HCT116 (cell line): Measurements from ENCODE around the gene GAD2. TPM values are rescaled to one million over a fixed set of nuclear protein-coding genes. Genes with fewer than 3 reads are reported as not detected.

Source experiments
- ATAC-seq: fragments of 200-7000 bp; cut with Tn5 transposase; 2 replicates; pipeline ENCODE4 v1.9.1; 2020; ENCODE audit warnings: mild to moderate bottlenecking, moderate library complexity
- BruUV-seq: library from RNA; stranded (reverse); fragments of 400-500 nt; replicated peaks from 2 replicates; lab custom pipeline; 2021; lab: Mats Ljungman, UMichigan
- CTCF ChIA-PET: fragments of 300-600 bp; sonication (Branson Sonifier 250); formaldehyde crosslinking; loops from one replicate; lab custom pipeline; 2021; ENCODE audit warnings: antibody characterized with exemption; lab: Charles Lee
- POLR2A ChIA-PET: fragments of 300-600, 350-600 bp; sonication (Branson Sonifier 250); formaldehyde crosslinking; loops from one replicate; lab custom pipeline; 2021; ENCODE audit warnings: antibody characterized with exemption; lab: Charles Lee
- RAD21 ChIA-PET, 2 experiments: fragments of 300-600 bp; sonication (Branson Sonifier 250); formaldehyde crosslinking; loops; one replicate each; lab custom pipeline; 2023; ENCODE audit warnings: low total read pairs in 2 of 2; ENCODE audit not compliant: uncharacterized antibody in 2 of 2, unreplicated experiment in 2 of 2, low non-redundant PET in 1 of 2; lab: Charles Lee
- DNase-seq: peaks from one replicate; pipeline ENCODE4 v3.0.0-alpha.2; 2010; ENCODE audit warnings: low read depth, low spot score
- H2AFZ ChIP-seq: fragments of 200-600 bp; shearing (Covaris generic), sonication (generic); 2 replicates; pipeline ENCODE4 v1.6.1; 2017; ENCODE audit warnings: low read depth, mixed run types, mixed read lengths, antibody characterized with exemption, low read length; ENCODE audit not compliant: poor library complexity, severe bottlenecking
- H3K27ac ChIP-seq: 2 replicates; pipeline ENCODE4 v1.5.1; 2012; ENCODE audit warnings: low read depth, low read length
- H3K27me3 ChIP-seq: fragments of 200-600 bp; sonication (generic); 2 replicates; pipeline ENCODE4 v1.6.1; 2016; ENCODE audit warnings: mixed run types, low read length, mixed read lengths; ENCODE audit not compliant: insufficient read depth
- H3K36me3 ChIP-seq, 2 experiments: fragments of 200-500 bp in 1 of 2; fragments of 200-600 bp in 1 of 2; sonication (Bioruptor generic) in 1 of 2; sonication (generic) in 1 of 2; 2 replicates each; pipeline versions ENCODE4 v1.5.1 to v1.6.1; 2014 to 2016; ENCODE audit warnings: low read length in 2 of 2, inconsistent platforms in 1 of 2, mixed read lengths in 1 of 2, mixed run types in 1 of 2; ENCODE audit not compliant: insufficient read depth in 2 of 2, control insufficient read depth in 1 of 2
- H3K4me1 ChIP-seq, 2 experiments: fragments of 200-600 bp in 1 of 2; sonication (generic) in 1 of 2; 2 replicates each; pipeline versions ENCODE4 v1.5.1 to v1.6.1; 2012 to 2017; ENCODE audit warnings: low read length in 2 of 2, inconsistent platforms in 1 of 2, mild to moderate bottlenecking in 1 of 2, mixed read lengths in 1 of 2, mixed run types in 1 of 2, moderate library complexity in 1 of 2; ENCODE audit not compliant: insufficient read depth in 2 of 2, control insufficient read depth in 1 of 2
- H3K4me2 ChIP-seq: fragments of 200-600 bp; sonication (generic); 2 replicates; pipeline ENCODE4 v1.6.1; 2017; ENCODE audit warnings: mixed run types, low read length, mixed read lengths
- H3K4me3 ChIP-seq, 2 experiments: fragments of 200-600 bp in 1 of 2; sonication (generic) in 1 of 2; replicated peaks in 1 of 2; 2 replicates each; pipeline ENCODE4 v1.5.1; 2011 to 2016; ENCODE audit warnings: low read length in 2 of 2, control low read depth in 1 of 2, low read depth in 1 of 2, mild to moderate bottlenecking in 1 of 2, mixed read lengths in 1 of 2, mixed run types in 1 of 2
- H3K79me2 ChIP-seq: fragments of 200-600 bp; sonication (generic); 2 replicates; pipeline ENCODE4 v1.6.1; 2017; ENCODE audit warnings: mild to moderate bottlenecking, mixed run types, low read length, moderate library complexity, mixed read lengths; ENCODE audit not compliant: insufficient read depth
- H3K9ac ChIP-seq: fragments of 200-600 bp; sonication (generic); 2 replicates; pipeline ENCODE4 v1.6.1; 2016; ENCODE audit warnings: low read length, mixed read lengths
- H3K9me2 ChIP-seq: fragments of 200-600 bp; sonication (generic), shearing (Covaris generic); 2 replicates; pipeline ENCODE4 v1.6.1; 2017; ENCODE audit warnings: mixed run types, mild to moderate bottlenecking, moderate library complexity; ENCODE audit not compliant: insufficient read depth
- H3K9me3 ChIP-seq, 2 experiments: fragments of 200-500 bp in 1 of 2; fragments of 200-600 bp in 1 of 2; sonication (Bioruptor generic) in 1 of 2; sonication (generic) in 1 of 2; 2 replicates each; pipeline ENCODE4 v1.6.1; 2014 to 2017; ENCODE audit warnings: low read length in 2 of 2, mixed read lengths in 2 of 2, inconsistent platforms in 1 of 2, low read depth in 1 of 2, mild to moderate bottlenecking in 1 of 2, mixed run types in 1 of 2, moderate library complexity in 1 of 2; ENCODE audit not compliant: control insufficient read depth in 1 of 2, insufficient read depth in 1 of 2
- H4K20me1 ChIP-seq: fragments of 200-600 bp; sonication (generic), shearing (Covaris generic); 2 replicates; pipeline ENCODE4 v1.6.1; 2017; ENCODE audit warnings: mixed run types, mild to moderate bottlenecking, moderate library complexity; ENCODE audit not compliant: insufficient read depth
- EGR1 ChIP-seq: IDR thresholded peaks from 2 replicates; pipeline ENCODE4 v1.6.1; 2012; ENCODE audit warnings: low read depth
- POLR2A ChIP-seq: IDR thresholded peaks from 2 replicates; pipeline ENCODE4 v1.7.0; 2011; ENCODE audit warnings: borderline replicate concordance; ENCODE audit not compliant: insufficient read depth, insufficient read length; ENCODE audit errors: extremely low read depth
- POLR2AphosphoS5 ChIP-seq: IDR thresholded peaks from 2 replicates; pipeline ENCODE4 v1.6.1; 2011; ENCODE audit warnings: mild to moderate bottlenecking, low read depth, low read length, moderate library complexity
- SRF ChIP-seq: IDR thresholded peaks from 2 replicates; pipeline ENCODE4 v1.6.1; 2012; ENCODE audit warnings: low read depth
- ZNF274 ChIP-seq: fragments of 200-500 bp; sonication (Bioruptor generic); IDR thresholded peaks from 2 replicates; pipeline ENCODE4 v1.6.1; 2014; ENCODE audit warnings: mild to moderate bottlenecking, low read depth, low read length, inconsistent platforms
- intact Hi-C: fragments of 100-400 bp; cut with micrococcal nuclease; formaldehyde crosslinking; loops from 2 replicates; pipeline ENCODE4 v1.10.0; 2022
- total RNA-seq: library from RNA; stranded (reverse); gene quantifications from one replicate; pipeline ENCODE4 v1.2.1, GENCODE V29; 2021; ENCODE audit not compliant: unreplicated experiment
- TF ChIP-seq, protein P1 (sequence below): IDR thresholded peaks from 2 replicates; pipeline ENCODE4 v1.6.1; 2012
- TF ChIP-seq, protein P2 (sequence below): IDR thresholded peaks from 2 replicates; pipeline ENCODE4 v1.6.1; 2012; ENCODE audit warnings: low read depth

GAD2 gene
- total RNA-seq, 1 experiment from 2014 or later, result not detected

DNA sequence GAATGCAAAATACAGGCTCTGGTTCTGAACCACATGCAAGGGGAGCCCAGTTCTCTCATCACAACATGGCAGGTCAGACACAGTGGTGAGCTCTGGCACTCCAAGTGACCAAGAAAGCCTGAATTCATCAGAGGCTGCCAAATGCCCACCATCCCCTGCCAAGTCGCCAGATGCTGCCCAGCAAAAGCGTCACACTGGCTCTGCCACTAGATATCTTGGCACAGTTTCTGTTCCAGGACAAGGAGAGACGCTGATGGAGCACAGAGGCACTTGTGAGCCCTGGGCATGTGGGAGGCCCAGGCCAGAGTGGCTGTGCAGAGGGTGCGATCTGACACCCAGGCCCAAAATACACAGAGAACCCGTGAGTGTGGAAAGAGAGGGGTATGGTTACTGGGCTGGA lies 57.8 kb downstream of the GAD2 start:
- CTCF ChIA-PET, result no interaction called here
- no TSS peak for BruUV-seq
- no peak overlapping the region for H3K9ac ChIP-seq

More for the DNA sequence above, 57.8 kb downstream of the GAD2 start:
- Histone ChIP-seq H3K79me2 (no peaks in the 10 kb centered on the region), H3K4me2 (no peak overlapping the region), H3K36me3 (no peaks in the 10 kb centered on the region), H3K9me2 (no peaks in the 10 kb centered on the region), H3K4me1 (no peaks in the 10 kb centered on the region), H3K27ac (no peak overlapping the region), H3K9me3 (no peaks in the 10 kb centered on the region), H4K20me1 (no peaks in the 10 kb centered on the region), H2AFZ (no peak overlapping the region), H3K4me3 (no peak overlapping the region), H3K27me3 (peaks cover 29% of the 10 kb centered on the region)
- RAD21 ChIA-PET, result no interaction called here
- no peak for ATAC-seq
- POLR2A ChIA-PET, result no interaction called here
- intact Hi-C loops, result no loop called here
- no peak for TF ChIP-seq SRF
- TF ChIP-seq EGR1, result no peak
- TF ChIP-seq ZNF274, result no peak
- no peak for TF ChIP-seq POLR2A
- TF ChIP-seq POLR2AphosphoS5, result no peak
- TF ChIP-seq, protein P1, sequence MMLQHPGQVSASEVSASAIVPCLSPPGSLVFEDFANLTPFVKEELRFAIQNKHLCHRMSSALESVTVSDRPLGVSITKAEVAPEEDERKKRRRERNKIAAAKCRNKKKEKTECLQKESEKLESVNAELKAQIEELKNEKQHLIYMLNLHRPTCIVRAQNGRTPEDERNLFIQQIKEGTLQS, result no peak
- TF ChIP-seq, protein P2, sequence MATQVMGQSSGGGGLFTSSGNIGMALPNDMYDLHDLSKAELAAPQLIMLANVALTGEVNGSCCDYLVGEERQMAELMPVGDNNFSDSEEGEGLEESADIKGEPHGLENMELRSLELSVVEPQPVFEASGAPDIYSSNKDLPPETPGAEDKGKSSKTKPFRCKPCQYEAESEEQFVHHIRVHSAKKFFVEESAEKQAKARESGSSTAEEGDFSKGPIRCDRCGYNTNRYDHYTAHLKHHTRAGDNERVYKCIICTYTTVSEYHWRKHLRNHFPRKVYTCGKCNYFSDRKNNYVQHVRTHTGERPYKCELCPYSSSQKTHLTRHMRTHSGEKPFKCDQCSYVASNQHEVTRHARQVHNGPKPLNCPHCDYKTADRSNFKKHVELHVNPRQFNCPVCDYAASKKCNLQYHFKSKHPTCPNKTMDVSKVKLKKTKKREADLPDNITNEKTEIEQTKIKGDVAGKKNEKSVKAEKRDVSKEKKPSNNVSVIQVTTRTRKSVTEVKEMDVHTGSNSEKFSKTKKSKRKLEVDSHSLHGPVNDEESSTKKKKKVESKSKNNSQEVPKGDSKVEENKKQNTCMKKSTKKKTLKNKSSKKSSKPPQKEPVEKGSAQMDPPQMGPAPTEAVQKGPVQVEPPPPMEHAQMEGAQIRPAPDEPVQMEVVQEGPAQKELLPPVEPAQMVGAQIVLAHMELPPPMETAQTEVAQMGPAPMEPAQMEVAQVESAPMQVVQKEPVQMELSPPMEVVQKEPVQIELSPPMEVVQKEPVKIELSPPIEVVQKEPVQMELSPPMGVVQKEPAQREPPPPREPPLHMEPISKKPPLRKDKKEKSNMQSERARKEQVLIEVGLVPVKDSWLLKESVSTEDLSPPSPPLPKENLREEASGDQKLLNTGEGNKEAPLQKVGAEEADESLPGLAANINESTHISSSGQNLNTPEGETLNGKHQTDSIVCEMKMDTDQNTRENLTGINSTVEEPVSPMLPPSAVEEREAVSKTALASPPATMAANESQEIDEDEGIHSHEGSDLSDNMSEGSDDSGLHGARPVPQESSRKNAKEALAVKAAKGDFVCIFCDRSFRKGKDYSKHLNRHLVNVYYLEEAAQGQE, result no peak
- no peak for DNase-seq
